Transverse colon (tissue), 4 donors: ENCODE results near the gene MZF1. TPM values are rescaled to one million over a fixed set of nuclear protein-coding genes. Genes with fewer than 3 reads are reported as not detected.
A peak's percentile ranks its signal among the peaks of the same experiment; 100 is the strongest.

ENCODE experiments used
- DNase-seq: peaks from one replicate; pipeline ENCODE4 v3.0.0-alpha.2; 2019
- H3K27ac ChIP-seq, 4 donors: fragments of 200-600 bp; sonication (generic); 2 replicates each; pipeline ENCODE4 v1.5.1; 2016 to 2018; ENCODE audit warnings: inconsistent platforms in 4 of 4
- H3K27me3 ChIP-seq: fragments of 200-600 bp; sonication (generic); 2 replicates; pipeline ENCODE4 v1.5.1; 2017; ENCODE audit warnings: inconsistent platforms
- H3K36me3 ChIP-seq, 4 donors: fragments of 200-600 bp; sonication (generic); 2 replicates each; pipeline ENCODE4 v1.5.1; 2017 to 2019; ENCODE audit warnings: inconsistent platforms in 4 of 4
- H3K4me1 ChIP-seq, 4 donors: fragments of 200-600 bp; sonication (generic); 2 replicates each; pipeline ENCODE4 v1.5.1; 2017 to 2020; ENCODE audit warnings: inconsistent platforms in 4 of 4
- H3K4me3 ChIP-seq, 4 donors: fragments of 200-600 bp; sonication (generic); 1 replicate in 1 of 4; 2 replicates in 3 of 4; pipeline versions ENCODE4 v1.5.1 to v1.6.1; 2017 to 2019; ENCODE audit warnings: inconsistent platforms in 4 of 4
- H3K9me3 ChIP-seq, 2 donors: fragments of 200-600 bp; sonication (generic); 2 replicates each; pipeline ENCODE4 v1.5.1; 2017 to 2019; ENCODE audit warnings: inconsistent platforms in 2 of 2
- EP300 ChIP-seq: sonication (generic); formaldehyde crosslinking; IDR thresholded peaks from one replicate; pipeline ENCODE4 v1.6.1; 2017; ENCODE audit warnings: antibody characterized with exemption, low read depth
- POLR2A ChIP-seq: fragments of 450-650 bp; IDR thresholded peaks from one replicate; pipeline ENCODE4 v1.6.1; 2016; ENCODE audit warnings: antibody characterized with exemption, mild to moderate bottlenecking, moderate library complexity
- POLR2AphosphoS5 ChIP-seq, 3 donors: sonication (generic); formaldehyde crosslinking; IDR thresholded peaks; one replicate each; pipeline ENCODE4 v1.6.1; 2016; ENCODE audit warnings: antibody characterized with exemption in 3 of 3
- WGBS, 2 donors: methylation state at CpG; one replicate each; pipeline ENCODE4 v1.1.5; 2018; ENCODE audit warnings: low coverage in 1 of 2; 5-methylcytosine and 5-hydroxymethylcytosine counted together
- in situ Hi-C, 4 donors: fragments of 200-750 bp; cut with MboI; loops; one replicate each; pipeline versions ENCODE4 v1.15.0 to v1.15.1; 2017; ENCODE audit warnings: low sequenced_read_pairs in 3 of 4, low pct_ligation_motif_present in 1 of 4, low pct_unique_long_range_greater_than_20kb in 1 of 4
- intact Hi-C: fragments of 100-400 bp; cut with DNase I; formaldehyde crosslinking; loops from one replicate; pipeline ENCODE4 v1.15.1; 2023; ENCODE audit warnings: low total_unique reads
- total RNA-seq, 4 donors: library from RNA; depleted of rRNA; stranded (reverse); fragments of >200 nt; gene quantifications; one replicate each; pipeline ENCODE4 v1.1.0, GENCODE V29; 2016
- TF ChIP-seq, protein P1 (sequence below), 5 experiments: fragments of 200-600 bp in 3 of 5; fragments of 450-650 bp in 2 of 5; sonication (generic) in 3 of 5; IDR thresholded peaks; 1 replicate in 2 of 5; 2 replicates in 3 of 5; pipeline ENCODE4 v1.5.1; 2016 to 2017; ENCODE audit warnings: antibody characterized with exemption in 5 of 5, inconsistent platforms in 3 of 5, mild to moderate bottlenecking in 2 of 5, moderate library complexity in 1 of 5

Gene MZF1
- total RNA-seq, 4 donors from 2014 or later: 45.5 to 113 (median 67.1) TPM

DNA sequence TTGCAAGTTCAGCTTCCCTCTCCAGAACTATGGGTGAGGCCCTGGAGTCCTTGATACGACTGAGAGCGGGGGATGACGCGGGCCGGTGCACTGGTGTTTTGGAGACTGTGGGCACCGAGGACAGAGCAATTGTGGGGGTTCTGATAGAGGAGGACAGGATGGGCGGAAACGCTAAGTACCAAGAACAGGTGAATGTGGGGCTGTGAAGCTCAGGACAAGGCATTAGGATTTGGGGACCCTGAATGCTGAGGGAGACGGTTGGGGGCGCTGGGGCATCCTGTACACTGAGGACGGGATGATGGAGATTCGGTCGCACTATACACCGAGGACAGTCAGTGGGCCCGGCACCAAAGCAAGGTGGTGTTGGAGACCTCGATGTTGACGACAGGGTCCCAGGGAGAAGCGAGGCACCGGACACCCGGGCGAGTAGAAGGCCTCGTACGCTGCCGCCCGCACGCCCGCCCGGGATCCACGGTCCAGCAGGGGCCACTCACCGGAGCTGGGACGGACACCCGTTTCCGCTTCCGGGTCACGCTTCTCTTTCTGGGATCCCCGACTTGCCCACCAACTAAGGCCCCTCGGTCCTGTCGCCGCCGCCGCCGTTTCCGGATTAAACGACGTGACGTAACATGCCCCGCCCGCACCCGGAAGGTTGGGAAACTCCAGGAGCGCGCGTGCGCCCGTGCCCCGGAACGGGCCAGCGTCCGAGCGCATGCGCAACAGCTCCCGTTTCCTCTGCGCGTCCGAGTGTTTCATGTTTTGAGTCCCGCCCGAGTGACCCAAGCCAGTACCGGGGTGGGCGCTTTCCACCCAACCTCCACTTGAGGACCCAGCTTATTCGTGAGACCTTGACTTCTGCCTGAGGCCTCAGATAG is 18.4 kb downstream of the MZF1 start, which contains the start of gene CHMP2A:
Gene CHMP2A, minus strand, starts transcription at position 612 of the 875 bp plus-strand sequence. CDS start 893 bp downstream, outside the sequence.
- Histone ChIP-seq H3K4me1 (peaks cover 29 to 40% (median 35%) of the 10 kb centered on the region in 4 donors), H3K4me3 (peak within 1 kb of the TSS; percentile 53 to 87 (median 69)), H3K9me3 (no peaks in the 10 kb centered on the region), H3K27ac (peak within 1 kb of the TSS; percentile 95 to 100 (median 97)), H3K36me3 (peaks cover 0 to 33% (median 9%) of the 10 kb centered on the region in 4 donors), H3K27me3 (no peaks in the 10 kb centered on the region)
- peak; percentile 99 for DNase-seq
- intact Hi-C loops (no loop called here), in situ Hi-C loops (no loop called here)
- TF ChIP-seq POLR2AphosphoS5 (IDR thresholded peaks at IDR 0.05) (peak; percentile 57 to 92 (median 87)), POLR2A (peak; percentile 87), EP300 (no peak)
- TF ChIP-seq, protein P1, sequence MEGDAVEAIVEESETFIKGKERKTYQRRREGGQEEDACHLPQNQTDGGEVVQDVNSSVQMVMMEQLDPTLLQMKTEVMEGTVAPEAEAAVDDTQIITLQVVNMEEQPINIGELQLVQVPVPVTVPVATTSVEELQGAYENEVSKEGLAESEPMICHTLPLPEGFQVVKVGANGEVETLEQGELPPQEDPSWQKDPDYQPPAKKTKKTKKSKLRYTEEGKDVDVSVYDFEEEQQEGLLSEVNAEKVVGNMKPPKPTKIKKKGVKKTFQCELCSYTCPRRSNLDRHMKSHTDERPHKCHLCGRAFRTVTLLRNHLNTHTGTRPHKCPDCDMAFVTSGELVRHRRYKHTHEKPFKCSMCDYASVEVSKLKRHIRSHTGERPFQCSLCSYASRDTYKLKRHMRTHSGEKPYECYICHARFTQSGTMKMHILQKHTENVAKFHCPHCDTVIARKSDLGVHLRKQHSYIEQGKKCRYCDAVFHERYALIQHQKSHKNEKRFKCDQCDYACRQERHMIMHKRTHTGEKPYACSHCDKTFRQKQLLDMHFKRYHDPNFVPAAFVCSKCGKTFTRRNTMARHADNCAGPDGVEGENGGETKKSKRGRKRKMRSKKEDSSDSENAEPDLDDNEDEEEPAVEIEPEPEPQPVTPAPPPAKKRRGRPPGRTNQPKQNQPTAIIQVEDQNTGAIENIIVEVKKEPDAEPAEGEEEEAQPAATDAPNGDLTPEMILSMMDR (IDR thresholded peaks at IDR 0.05): no peak
- 0 to 1% methylated on average over 11 to 56 of the region's 69 CpGs for WGBS, 2 donors

DNA sequence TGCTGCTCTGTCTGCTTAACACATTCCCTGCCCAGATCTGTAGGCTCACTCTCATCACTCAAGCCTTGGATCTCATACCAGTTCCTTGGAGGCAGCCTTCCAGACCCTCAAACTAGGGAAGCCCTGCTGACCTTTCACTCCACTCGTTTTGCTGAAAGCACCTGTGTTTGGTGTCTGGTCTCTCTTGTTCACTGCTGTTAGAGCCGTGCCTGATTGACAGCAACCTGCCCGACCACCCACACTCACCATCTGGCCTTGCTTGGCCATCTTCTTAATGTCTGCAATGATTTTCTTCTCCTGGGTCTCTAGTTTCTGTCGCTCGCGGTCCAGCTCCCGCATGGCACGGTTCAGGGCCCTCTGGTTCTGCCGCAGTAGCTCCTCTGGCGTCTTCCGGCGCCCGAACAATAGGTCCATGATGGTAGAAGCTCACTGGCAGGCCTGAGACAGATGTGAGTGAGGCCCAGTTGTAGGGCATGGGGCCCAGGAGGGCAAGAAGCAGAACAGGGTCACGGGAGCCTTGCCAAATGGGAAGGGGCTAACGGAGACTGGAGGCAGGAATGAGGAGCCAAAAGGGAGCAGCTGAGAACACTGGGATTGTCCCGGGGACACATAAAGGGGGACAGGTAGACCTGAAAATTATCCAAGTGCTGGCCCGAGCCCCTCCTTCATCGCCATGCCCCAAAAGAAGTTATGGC is 19.2 kb downstream of the MZF1 start:
- no peak for DNase-seq
- no peaks in the 10 kb centered on the region for H3K27me3 ChIP-seq
- 0 to 49% methylated on average over 2 to 18 of the region's 18 CpGs for WGBS, 2 donors
- peaks cover 27 to 38% (median 32%) of the 10 kb centered on the region in 4 donors for H3K4me1 ChIP-seq
- intact Hi-C loops (no loop called here), in situ Hi-C loops (no loop called here)
- H3K36me3 ChIP-seq: peaks cover 0 to 41% (median 14%) of the 10 kb centered on the region in 4 donors
- H3K9me3 ChIP-seq: no peaks in the 10 kb centered on the region
- TF ChIP-seq POLR2AphosphoS5 (IDR thresholded peaks at IDR 0.05) (no peak), EP300 (no peak), POLR2A (no peak)
- TF ChIP-seq, protein P1 (IDR thresholded peaks at IDR 0.05): no peak
- H3K27ac ChIP-seq: peak overlapping the region; percentile 95 to 100 (median 97)
- peak overlapping the region; percentile 53 to 87 (median 69) for H3K4me3 ChIP-seq

DNA sequence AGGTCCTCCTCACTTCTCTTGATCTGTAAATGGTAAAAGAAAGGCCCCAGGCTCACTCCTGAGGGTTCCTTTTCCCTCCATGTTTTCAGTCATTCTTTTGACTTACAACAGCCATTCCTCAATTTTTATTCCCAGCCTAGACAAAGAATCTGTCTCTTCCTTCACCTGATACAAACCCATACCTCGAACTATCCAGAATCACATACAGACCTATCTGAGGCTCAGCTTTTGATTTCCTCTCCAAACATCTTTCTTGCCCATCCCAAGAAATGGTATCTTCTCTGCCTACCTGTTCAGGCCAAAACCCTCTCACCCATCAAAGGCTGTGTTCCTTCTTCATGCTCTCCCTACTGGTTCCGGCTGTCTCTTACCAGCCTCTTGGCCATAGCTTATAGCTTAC is 20.5 kb downstream of the MZF1 start:
- Histone ChIP-seq H3K36me3 (peaks cover 0 to 54% (median 23%) of the 10 kb centered on the region in 4 donors), H3K27me3 (no peaks in the 10 kb centered on the region), H3K27ac (no peak overlapping the region), H3K9me3 (no peaks in the 10 kb centered on the region), H3K4me3 (no peak overlapping the region), H3K4me1 (peaks cover 27 to 37% (median 31%) of the 10 kb centered on the region in 4 donors)
- no peak for DNase-seq
- intact Hi-C loops: no loop called here
- in situ Hi-C loops: no loop called here
- WGBS, 2 donors: 85 to 94% methylated on average over 2 of the region's 2 CpGs
- TF ChIP-seq, protein P1 (IDR thresholded peaks at IDR 0.05): no peak
- TF ChIP-seq POLR2A: no peak
- no peak for TF ChIP-seq EP300
- no peak for TF ChIP-seq POLR2AphosphoS5 (IDR thresholded peaks at IDR 0.05)
